Measurements from ENCODE around the gene FOXD1.
"Not testable (repeated sequence)": the region's sequence is repeated elsewhere in the genome, so short reads cannot be mapped to it uniquely, and the experiment has no call there.

FOXD1 gene

GRCh38 chr5:73448463-73449136, at the start of gene FOXD1:
Gene FOXD1, minus strand, starts transcription at chr5:73448777. Its CDS starts 415 bp downstream, at chr5:73448362.
- DNase-seq, result peak; percentile 85

- no peak for DNase-seq
Observed at GRCh38 chr5:73497497-73498056, 49.0 kb upstream of the FOXD1 start.

- no peak for DNase-seq
Observed at GRCh38 chr5:73496984-73497457, 48.4 kb upstream of the FOXD1 start.

GRCh38 chr5:73495772-73496335, 47.3 kb upstream of the FOXD1 start:
- DNase-seq, result no peak

GRCh38 chr5:73494721-73495120, 46.1 kb upstream of the FOXD1 start:
- no peak for DNase-seq

- DNase-seq, result no peak
Observed at GRCh38 chr5:73493421-73493820, 44.8 kb upstream of the FOXD1 start.

- DNase-seq, result no peak
Observed at GRCh38 chr5:73491155-73491554, 42.6 kb upstream of the FOXD1 start.

GRCh38 chr5:73490088-73490487, 41.5 kb upstream of the FOXD1 start:
- no peak for DNase-seq

- no peak for DNase-seq
Observed at GRCh38 chr5:73488806-73489205, 40.2 kb upstream of the FOXD1 start.

- DNase-seq, result no peak
Observed at GRCh38 chr5:73487815-73488214, 39.2 kb upstream of the FOXD1 start.

- not testable (repeated sequence) for DNase-seq
Observed at GRCh38 chr5:73487257-73487656, 38.7 kb upstream of the FOXD1 start.

- no peak for DNase-seq
Observed at GRCh38 chr5:73486119-73486899, 37.7 kb upstream of the FOXD1 start.

GRCh38 chr5:73485715-73486114, 37.1 kb upstream of the FOXD1 start:
- DNase-seq, result no peak

- no peak for DNase-seq
Observed at GRCh38 chr5:73484511-73484910, 35.9 kb upstream of the FOXD1 start.

GRCh38 chr5:73483676-73484075, 35.1 kb upstream of the FOXD1 start:
- no peak for DNase-seq

GRCh38 chr5:73482383-73483136, 34.0 kb upstream of the FOXD1 start:
- DNase-seq, result peak; percentile 81

GRCh38 chr5:73480500-73480899, 31.9 kb upstream of the FOXD1 start:
- no peak for DNase-seq

GRCh38 chr5:73472116-73472515, 23.5 kb upstream of the FOXD1 start:
- DNase-seq, result no peak

- DNase-seq, result no peak
Observed at GRCh38 chr5:73471654-73472053, 23.1 kb upstream of the FOXD1 start.

GRCh38 chr5:73469878-73470277, 21.3 kb upstream of the FOXD1 start:
- no peak for DNase-seq

GRCh38 chr5:73468638-73469037, 20.1 kb upstream of the FOXD1 start:
- DNase-seq, result not testable (repeated sequence)

GRCh38 chr5:73464016-73464745, 15.6 kb upstream of the FOXD1 start:
- no peak for DNase-seq

Measured in NCI-H2029 treated with DMSO at 0.1 percent for 48 hours (cell line).